ENCODE results near the gene STK26.
"Not testable (repeated sequence)": the region's sequence is repeated elsewhere in the genome, so short reads cannot be mapped to it uniquely, and the experiment has no call there.

Gene STK26

DNA sequence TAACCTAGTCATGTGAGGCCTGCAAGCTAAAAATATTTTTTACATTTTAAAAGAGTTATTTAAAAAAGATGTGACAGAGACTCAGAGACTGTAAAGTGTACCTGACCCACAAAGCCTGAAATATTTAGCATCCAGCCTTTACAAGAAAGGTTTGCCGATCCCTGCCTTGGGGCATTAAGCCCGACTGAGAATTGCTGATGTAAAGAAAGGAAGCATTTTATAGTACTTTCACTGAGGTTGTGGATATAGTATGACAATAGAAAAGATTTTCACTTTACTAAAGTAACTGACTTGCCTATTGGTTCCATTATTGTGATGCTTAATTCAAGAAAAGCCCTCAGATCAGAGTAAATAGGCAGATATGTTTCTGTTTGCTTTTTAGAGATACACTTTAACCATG lies 17.0 kb downstream of the STK26 start:
- DNase-seq, result no peak

DNA sequence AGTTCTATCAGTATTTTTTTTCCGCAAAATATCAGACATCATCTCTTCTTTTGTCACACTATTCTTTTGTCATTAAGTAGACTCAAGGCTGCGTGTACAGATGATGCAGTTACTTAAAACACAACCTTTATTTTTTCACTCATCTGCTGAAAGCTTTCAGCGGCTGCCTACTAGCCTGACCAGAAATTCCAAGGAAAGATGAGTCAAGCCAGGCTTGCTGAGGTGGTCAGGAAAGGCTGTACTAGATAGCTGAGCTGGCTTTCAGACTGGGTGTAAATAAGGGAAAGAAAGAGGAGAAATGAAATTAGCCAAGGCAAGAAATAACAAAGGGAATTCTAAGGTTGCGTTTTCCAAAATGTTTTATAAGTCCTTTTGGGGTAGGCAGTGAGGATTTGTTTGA lies 17.9 kb downstream of the STK26 start:
- no peak for DNase-seq

DNA sequence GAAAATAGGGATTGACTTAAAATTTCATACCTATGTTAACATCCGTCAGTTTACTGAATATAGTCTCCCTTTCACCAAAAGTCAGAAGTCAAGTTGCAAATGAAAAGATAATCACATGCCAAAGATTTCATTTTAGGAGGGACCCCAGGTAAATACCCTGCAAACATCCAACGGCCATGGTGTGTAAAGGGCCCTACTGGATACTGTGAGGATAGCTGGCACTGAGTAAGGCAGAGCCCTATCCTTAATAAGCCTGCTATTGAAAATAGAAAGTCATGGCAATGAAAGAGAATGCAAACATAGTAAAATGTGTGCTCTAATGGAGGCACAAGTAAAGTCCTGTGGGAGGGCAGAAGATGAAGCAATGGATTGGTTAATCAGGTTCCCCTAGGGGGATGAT lies 20.9 kb downstream of the STK26 start:
- no peak for DNase-seq

DNA sequence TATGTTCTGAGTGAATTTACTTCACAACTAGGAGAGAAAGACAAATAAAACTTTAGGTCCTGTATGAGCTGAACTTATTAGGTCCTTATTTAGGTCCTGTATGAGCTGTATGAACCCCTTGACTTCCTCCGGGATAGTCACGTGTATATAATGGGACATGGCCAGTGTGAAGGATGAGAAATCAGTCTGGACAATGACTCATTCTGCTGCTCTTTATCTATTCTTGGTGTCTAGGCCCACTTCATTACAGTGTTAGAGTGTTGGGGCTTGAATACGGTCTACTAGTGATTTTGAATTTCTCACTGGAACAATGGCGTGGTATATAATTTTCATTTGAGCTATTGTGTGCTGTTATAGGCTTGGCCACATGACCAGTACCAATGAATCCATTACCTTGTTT lies 21.9 kb downstream of the STK26 start:
- DNase-seq, result no peak

DNA sequence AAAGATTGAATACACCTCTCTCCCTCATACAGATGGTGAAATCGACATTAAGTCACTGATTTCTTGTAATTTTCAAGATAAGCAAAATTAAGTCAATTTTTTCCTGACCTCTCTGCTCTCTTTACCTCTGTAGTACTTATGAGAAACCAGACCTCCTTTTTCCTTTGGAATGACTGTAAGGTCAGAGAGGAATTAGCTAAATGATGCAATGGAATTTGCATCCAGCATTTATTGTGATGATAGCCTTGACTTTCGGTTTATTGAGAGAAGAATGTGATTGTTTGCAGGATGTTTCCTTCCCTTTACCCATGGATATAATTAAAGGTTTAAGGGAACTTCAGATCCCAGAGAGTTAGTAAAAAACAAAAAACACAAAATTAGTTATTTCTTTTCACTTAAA lies 22.4 kb downstream of the STK26 start:
- DNase-seq, result no peak

DNA sequence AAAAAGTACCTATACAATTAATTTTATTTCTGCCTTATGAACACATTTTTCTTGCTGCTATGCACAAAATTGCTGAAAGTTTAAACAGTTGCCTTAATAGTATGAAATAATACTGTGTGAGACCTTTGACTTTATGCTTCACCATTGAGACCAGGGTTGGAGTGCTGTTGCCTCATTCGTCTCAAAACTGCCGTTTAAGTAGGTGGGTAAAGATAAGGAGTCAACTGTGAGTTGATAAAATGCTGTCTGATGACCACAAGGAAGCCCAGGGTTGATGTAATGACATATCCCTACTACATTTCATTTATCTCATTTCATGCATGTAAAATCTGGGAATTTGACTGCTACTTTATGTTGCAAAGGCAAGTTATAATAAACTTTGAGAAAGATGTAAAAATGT lies 23.4 kb downstream of the STK26 start:
- no peak for DNase-seq

DNA sequence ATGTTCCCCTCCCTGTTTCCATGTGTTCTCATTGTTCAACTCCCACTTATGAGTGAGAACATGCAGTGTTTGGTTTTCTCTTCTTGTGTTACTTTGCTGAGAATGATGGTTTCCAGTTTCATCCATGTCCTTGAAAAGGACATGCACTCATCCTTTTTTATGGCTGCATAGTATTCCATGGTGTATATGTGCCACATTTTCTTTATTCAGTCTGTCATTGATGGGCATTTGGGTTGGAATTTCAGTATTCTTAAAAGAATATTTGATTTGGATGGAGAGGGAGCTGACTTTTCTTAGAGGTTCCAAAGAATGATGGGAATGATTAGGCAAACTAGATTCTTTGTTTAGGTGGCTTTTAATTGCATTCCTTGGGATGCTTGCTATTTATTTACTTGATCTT lies 28.7 kb downstream of the STK26 start:
- not testable (repeated sequence) for DNase-seq

DNA sequence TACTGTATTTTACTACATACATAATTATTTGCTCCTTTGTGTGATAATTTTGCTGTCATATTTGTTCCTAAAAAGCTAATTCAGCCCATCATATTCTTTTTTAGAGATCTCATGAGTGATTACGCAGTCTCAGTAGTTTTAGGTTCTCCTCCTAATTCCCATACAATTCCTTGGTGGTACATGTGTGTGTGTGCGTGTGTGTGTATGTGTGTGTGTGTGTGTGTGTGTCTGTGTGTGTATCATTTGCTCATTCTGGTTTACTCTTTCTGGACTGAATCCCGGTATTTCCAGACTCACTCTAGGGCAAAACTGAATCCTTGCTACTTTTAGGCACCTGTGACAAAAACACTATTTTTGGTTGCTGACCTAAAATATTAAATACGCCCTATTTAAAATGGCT lies 34.9 kb downstream of the STK26 start:
- no peak for DNase-seq

DNA sequence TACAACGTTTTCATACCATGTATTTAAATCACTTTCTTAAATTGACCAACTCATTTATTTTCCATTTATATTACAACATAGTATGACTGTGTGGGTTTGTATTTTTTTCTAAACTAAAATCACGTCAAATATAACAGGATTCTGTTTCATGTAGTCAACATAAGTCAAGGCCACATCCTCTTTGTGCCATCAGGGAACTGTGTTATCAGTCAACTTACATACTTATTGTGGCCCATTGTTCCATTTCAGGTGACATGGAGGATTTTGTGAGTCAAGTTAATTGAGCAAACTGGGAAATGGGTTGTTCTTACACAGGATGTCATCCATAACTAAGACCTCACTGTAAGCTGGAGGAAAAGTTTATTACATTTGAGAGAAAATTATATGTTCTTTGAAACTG lies 35.9 kb downstream of the STK26 start:
- DNase-seq, result no peak

DNA sequence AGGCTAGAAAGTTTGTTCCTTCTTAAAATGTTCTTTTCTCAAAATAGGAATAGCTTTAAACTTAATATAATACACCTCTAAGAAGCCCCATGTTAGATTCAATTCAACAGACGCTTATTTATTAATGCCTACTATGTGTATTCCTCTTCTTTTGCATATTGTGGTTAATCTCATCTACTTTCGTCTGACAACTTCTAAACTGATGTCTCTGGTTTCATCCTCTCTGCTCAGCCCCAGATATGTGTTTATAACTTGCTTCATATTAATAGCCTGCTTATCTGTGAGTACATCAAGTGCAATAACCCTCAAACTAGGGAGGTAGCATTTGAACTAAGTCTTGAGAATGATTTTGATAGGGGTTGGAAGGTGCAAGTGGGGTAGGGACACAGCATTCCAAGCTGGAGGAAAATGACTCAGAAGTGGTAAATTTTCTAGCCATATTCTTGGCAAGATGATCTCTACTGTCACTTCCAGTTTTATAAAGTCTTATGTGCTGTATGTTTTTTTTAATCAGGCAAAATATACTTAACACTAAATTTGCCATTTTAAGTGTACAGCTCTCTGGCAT lies 37.0 kb downstream of the STK26 start:
- no peak for DNase-seq

DNA sequence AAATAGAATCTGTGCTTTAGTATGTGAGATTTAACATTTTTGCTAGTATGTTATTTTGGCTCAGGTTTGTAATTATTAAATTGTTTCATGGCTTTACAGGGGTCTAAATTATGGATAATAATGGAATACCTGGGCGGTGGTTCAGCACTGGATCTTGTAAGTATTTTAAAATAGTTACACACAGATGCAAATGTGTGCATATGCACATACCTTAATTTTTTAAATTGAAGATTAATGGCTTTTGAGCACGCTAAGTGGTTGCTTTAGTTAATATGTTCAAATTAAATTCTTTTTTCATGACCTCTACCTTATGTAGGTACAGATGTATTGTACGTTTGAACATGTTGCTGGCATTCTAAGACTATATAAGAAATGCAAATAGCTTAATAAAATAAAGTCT lies 40.2 kb downstream of the STK26 start:
- DNase-seq, result no peak

DNA sequence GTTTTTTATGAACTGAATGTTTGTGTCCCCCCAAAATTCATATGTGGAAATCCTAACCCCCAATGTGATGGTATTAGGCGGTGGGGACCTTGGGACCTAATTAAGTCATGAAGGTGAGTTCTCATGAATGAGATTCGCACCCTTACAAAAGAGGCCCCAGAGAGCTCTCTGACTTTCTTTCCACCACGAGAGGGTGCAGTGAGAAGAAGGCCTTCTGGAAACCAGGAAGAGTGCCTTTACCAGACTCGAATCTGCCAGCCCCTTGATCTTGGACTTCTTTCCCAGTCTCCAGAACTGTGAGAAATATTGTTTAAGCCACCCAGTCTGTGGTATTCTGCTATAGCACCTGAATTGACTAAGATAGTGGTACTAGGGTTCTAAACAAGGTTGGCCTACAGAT lies 40.8 kb downstream of the STK26 start:
- no peak for DNase-seq

DNA sequence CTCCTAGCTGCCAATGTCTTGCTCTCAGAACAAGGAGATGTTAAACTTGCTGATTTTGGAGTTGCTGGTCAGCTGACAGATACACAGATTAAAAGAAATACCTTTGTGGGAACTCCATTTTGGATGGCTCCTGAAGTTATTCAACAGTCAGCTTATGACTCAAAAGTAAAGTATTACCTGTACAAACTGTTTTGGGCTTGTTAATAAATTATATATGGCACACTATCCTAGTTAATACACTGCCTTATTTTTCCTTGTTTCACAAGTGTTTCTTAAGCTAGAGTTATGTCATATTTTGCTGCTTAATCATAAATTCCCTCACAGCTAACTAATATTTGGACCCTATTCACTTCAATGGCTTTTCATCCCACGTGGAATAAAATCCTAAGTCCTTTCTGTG lies 45.3 kb downstream of the STK26 start:
- DNase-seq, result no peak

DNA sequence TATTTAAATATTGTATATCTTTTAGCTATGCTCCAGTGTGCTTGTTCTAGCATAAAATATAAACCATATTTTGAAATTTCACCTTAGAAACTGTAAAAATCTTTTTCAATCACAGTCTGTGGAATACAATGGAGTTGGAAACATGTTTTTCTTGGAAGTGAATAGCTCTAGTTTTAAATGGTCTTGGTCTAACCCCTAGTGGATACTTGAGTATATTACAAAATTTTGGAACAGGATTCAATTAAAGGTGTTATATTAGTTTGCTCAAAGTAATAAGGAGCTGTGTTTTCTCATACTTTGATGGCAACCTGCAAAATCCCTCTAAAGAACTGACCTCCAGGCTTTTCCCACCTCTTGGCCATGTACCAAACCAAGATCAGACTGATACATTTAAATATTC lies 48.2 kb downstream of the STK26 start:
- DNase-seq, result no peak

DNA sequence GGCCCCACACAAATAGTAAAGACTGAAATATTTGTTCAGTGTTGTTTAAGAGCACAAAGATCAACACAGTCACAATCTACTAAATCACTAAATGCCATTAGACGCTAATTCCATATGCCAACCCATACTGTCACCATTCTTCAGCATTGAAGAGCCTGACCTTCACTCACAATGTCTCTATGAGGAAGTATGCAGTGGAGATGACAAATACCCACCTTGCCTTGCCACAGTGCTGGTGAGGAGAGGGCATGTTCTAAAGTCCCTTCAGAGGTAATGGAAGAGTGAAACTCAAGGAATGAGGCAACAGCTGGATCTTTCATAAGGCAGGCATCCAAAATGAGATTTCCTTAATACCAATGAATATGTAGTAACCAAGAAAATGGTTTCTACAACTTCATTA lies 54.3 kb downstream of the STK26 start:
- DNase-seq, result no peak

DNA sequence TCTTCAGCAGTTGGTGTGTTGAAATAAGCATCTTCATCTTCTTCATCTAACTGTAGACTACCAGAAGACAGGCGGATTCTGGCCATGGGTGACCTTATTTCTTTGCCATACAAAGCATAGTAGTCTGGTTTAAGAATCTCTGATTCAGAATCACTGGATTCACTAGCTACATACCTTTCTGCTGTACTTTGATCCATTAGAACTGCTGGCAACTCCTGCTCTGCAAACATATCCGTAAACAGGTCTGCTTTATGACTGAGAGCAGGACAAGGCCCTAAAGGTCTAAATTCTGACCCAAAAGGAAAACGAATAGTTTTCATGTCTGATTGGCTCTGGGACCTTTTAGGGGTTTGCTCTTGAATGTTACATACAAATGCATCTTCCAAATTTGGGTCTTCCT lies 54.8 kb downstream of the STK26 start:
- no peak for DNase-seq

DNA sequence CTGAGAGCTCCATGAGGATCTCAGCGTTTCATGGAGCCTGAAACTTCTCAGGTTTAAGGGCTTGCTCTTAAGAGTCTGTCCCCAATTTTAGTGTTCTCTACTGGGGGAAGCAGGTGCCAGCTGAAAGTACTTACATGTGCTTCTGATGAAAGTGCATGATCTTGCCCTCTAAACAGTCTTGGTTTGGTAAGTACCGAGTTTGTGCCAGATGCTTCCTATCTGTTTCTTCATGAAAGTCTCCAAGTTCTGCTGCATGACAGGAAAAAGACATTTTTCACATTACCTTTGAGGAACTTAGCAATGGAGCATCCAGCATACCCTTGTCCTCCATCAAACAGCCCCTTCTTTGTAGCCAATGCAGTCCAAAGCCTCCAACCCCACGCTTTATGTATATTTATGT lies 62.7 kb downstream of the STK26 start:
- DNase-seq, result no peak

DNA sequence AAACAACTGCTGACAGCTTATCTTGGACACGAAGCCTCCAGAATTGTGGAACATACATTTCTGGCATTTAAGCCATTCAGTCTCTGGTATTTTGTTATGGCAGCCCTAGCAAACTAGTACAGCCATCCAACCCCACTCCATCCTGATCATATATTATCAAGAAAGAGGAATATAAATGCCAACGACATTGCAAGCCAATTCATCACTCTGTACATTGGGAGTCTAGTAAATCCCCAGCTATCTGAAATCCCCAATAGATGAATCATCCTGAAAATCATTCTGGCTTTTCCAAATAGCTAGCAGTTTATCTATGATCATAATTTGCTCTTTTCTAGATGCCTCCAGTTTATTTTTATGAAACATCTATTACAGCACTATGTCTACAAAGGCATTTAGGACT lies 63.6 kb downstream of the STK26 start:
- no peak for DNase-seq

DNA sequence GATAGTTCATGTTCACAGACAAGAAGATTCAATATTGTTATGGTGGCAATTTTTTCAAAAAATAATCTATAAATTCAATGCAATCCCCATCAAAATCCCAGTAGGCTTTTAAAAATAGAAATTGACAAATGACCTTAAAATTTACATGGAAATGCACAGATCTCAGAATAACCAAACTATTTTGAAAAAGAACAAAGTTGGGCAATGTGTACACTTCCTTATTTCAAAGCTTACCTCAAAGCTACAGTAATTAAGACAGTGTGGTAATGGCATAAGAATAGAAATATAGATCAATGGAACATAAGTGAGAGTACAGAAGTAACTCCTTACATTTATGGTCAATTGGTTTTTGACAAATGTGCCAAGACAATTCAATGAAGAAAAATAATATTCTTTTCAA lies 65.8 kb downstream of the STK26 start:
- DNase-seq, result no peak

DNA sequence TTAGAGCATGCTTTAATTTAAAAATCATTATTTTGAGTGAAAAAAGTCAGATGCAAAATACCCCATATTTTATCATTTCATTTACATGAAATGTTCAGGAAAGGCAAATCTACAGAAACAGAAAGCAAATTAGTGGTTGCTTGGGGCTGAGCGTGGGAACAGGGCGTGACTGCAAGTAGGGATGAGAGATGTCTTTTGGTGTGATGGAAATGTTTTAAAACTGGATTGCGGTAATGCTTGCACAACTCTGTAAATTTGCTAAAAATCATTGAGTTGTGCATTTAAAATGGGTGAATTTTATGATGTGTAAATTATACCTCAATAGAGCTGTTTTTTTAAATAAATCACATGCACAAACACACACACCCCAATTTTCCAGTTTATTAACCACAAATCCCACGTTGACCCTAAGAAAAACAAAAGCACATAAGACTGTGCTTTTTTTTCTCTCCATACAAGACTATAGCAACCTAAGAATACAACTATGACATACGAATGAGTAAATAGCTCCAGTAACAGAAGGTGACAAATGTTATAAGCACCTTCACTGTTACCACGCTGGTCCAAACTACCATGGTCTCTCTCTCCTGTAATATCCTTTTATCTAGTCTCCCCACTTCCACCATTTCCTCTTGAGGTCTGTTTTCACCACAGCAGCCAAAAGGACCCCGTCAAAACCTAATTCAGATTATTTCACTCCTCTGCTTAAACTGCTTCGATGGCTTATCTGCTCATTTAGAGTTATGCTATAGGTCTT lies 67.5 kb downstream of the STK26 start:
- DNase-seq, result no peak

DNA sequence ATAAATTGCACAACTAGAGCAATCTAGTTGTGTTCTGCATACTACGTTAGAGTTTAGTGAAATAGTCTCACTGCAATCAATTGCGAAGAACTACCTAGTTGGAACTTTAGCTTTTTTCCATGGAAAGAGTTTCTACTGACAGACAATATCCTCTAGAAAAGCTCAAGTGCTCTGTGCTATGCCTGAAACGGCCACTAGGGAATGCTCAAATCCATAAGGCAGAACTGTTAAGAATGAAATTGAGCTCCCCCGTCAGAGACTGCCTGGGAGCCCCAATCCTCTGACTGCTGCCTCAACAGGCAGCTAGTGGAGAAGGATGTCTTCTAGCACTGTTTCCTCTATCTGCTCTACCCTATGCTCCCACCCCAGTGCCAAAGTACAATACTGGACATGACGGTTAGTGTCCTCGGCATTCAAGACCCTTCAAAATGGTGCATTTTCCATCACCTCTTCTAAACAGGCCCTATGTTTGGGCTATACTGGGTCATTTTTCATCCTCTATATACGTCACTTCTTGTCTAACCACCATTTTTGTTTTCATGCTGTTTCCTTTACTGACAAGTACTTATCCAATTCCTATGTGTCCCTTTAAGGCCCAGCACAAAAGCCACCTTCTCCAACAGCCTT lies 69.5 kb downstream of the STK26 start:
- DNase-seq, result peak; percentile 54

DNA sequence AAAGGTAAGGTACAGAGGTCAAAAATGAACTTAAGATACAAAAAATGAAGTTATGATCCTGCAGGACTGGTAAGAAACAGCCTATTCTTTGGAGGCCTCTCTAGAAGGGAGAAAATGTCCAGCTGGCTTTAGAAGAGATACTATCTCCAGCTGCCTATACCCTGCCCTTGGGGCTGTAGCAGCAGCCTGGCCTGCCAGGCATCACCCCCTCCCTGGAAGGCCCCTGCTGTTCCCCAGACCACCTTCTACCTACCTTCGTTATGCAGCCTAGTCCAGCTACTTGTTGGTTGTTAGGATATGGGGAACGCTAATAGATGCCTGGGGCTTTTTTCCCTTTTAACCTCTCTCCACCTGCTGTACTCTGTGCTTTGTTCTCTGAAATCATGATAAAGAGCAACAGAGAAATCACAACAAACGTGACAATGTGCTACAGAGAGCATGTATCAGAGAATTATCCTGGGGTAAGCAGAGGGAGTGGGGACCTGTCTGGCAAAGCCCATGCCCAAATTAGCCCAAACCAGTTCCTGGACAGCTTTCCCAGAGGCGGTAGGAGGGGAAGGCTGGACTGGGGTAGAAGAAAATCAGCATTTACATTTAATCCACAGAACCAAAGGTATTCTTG lies 70.2 kb downstream of the STK26 start:
- DNase-seq, result no peak

DNA sequence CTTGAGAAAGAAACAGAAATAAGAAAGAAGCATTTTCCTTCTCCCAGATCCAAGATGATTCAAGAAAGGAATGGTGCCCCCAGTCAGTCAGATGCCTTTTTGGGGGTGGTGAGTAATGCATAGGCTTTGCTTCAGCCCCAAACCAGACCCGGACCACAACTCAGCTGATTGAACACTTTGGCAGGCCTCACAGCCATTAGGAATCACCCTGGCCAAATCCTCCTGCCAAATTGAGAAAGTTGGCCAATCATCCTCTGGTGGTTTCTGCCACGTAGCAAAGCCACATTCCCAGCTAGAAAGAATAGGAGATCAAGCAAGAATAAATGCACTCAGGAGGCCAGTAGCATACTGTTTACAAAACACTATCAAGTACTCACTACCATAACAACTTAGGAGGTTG lies 71.1 kb downstream of the STK26 start:
- no peak for DNase-seq

DNA sequence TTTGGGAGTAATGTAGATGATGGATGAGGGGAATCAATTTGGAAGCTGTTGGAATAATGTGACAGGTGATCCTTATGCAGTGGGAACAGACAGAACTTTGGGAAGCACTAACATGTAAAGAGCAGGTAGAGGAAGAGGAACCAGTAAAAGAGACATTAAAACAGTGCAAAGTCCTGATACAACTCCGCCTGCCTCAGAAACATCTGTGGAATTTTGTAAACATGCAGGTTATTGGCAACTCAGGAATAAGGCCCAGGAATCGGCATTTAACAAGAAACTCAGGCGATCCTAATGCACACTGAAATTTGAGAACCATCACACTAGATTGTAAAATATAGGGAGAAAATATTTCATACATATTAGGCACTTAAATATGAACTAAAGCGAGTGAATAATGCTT lies 75.6 kb downstream of the STK26 start:
- not testable (repeated sequence) for DNase-seq
